HL-60 (cell line): ENCODE data around the gene CCDC88C.

Source experiments
- CTCF ChIP-seq: IDR thresholded peaks from one replicate; pipeline ENCODE4 v1.5.1; 2011; ENCODE audit warnings: low read length, control low read depth, inconsistent platforms; ENCODE audit not compliant: insufficient read depth
- GABPA ChIP-seq: IDR thresholded peaks from 2 replicates; pipeline ENCODE4 v1.6.1; 2012; ENCODE audit warnings: low read depth
- POLR2AphosphoS5 ChIP-seq: IDR thresholded peaks from 2 replicates; pipeline ENCODE4 v1.6.1; 2012; ENCODE audit warnings: low read depth
- REST ChIP-seq: IDR thresholded peaks from 2 replicates; pipeline ENCODE4 v1.6.1; 2012; ENCODE audit warnings: low read depth; ENCODE audit not compliant: insufficient replicate concordance
- SPI1 ChIP-seq: IDR thresholded peaks from 2 replicates; pipeline ENCODE4 v1.6.1; 2012; ENCODE audit warnings: low read depth, mild to moderate bottlenecking, borderline replicate concordance

GRCh38 chr14:91295276-91295845 lies 122.3 kb downstream of the CCDC88C start:
- no peak for TF ChIP-seq CTCF
- TF ChIP-seq POLR2AphosphoS5 = no peak
- TF ChIP-seq SPI1 = no peak
- no peak for TF ChIP-seq REST
- TF ChIP-seq GABPA = no peak
